Measurements from ENCODE around the gene SYTL1. TPM values are rescaled to one million over a fixed set of nuclear protein-coding genes. Genes with fewer than 3 reads are reported as not detected.

The SYTL1 gene
- 10 to 100 TPM; 39.6 to 45.5 TPM for total RNA-seq

GRCh38 chr1:27341525-27342252 lies at the start of gene SYTL1:
Gene SYTL1 (plus strand): TSS chr1:27342022. CDS start chr1:27345335, 3,313 bp downstream.
- Mint-ChIP-seq H3K9me3 (no peaks in the 10 kb centered on the region), H3K27me3 (no peaks in the 10 kb centered on the region), H3K4me3 (peak within 1 kb of the TSS; percentile 78), H3K4me1 (peaks cover 36% of the 10 kb centered on the region), H3K27ac (peak within 1 kb of the TSS; percentile 71), H3K36me3 (peaks cover 9% of the 10 kb centered on the region)
- DNase-seq, result peak; percentile 80

- Mint-ChIP-seq H3K36me3 (no peaks in the 10 kb centered on the region), H3K4me3 (no peak overlapping the region), H3K27me3 (no peaks in the 10 kb centered on the region), H3K4me1 (no peaks in the 10 kb centered on the region), H3K9me3 (no peaks in the 10 kb centered on the region), H3K27ac (no peak overlapping the region)
- DNase-seq, result no peak
Measured at GRCh38 chr1:27292106-27292505, 49.7 kb upstream of the SYTL1 start.

- H3K36me3 Mint-ChIP-seq, result no peaks in the 10 kb centered on the region
Measured at GRCh38 chr1:27293915-27294314, 47.9 kb upstream of the SYTL1 start.

GRCh38 chr1:27296773-27297291 lies 45.0 kb upstream of the SYTL1 start:
- DNase-seq, result peak; percentile 48
- Mint-ChIP-seq H3K4me3 (no peak overlapping the region), H3K27ac (no peak overlapping the region), H3K4me1 (no peaks in the 10 kb centered on the region), H3K9me3 (no peaks in the 10 kb centered on the region), H3K27me3 (no peaks in the 10 kb centered on the region), H3K36me3 (peaks cover 1% of the 10 kb centered on the region)

More at GRCh38 chr1:27293915-27294314, 47.9 kb upstream of the SYTL1 start:
- Mint-ChIP-seq H3K4me1 (no peaks in the 10 kb centered on the region), H3K27ac (no peak overlapping the region), H3K9me3 (no peaks in the 10 kb centered on the region), H3K4me3 (no peak overlapping the region), H3K27me3 (no peaks in the 10 kb centered on the region)
- DNase-seq, result no peak

GRCh38 chr1:27297903-27298302 lies 43.9 kb upstream of the SYTL1 start:
- Mint-ChIP-seq H3K9me3 (no peaks in the 10 kb centered on the region), H3K27me3 (no peaks in the 10 kb centered on the region), H3K4me1 (no peaks in the 10 kb centered on the region), H3K27ac (no peak overlapping the region), H3K4me3 (no peak overlapping the region), H3K36me3 (peaks cover 1% of the 10 kb centered on the region)
- DNase-seq, result no peak

GRCh38 chr1:27298632-27299384 lies 43.0 kb upstream of the SYTL1 start:
- Mint-ChIP-seq H3K4me1 (no peaks in the 10 kb centered on the region), H3K4me3 (no peak overlapping the region), H3K36me3 (peaks cover 1% of the 10 kb centered on the region), H3K27ac (no peak overlapping the region), H3K27me3 (no peaks in the 10 kb centered on the region), H3K9me3 (no peaks in the 10 kb centered on the region)
- DNase-seq, result no peak

GRCh38 chr1:27299385-27300271 lies 42.2 kb upstream of the SYTL1 start:
- peaks cover 1% of the 10 kb centered on the region for H3K36me3 Mint-ChIP-seq
- H3K4me1 Mint-ChIP-seq, result no peaks in the 10 kb centered on the region

GRCh38 chr1:27300341-27301051 lies 41.3 kb upstream of the SYTL1 start:
- no peaks in the 10 kb centered on the region for H3K4me1 Mint-ChIP-seq
- DNase-seq, result peak; percentile 76
- H3K27ac Mint-ChIP-seq, result no peak overlapping the region
- H3K27me3 Mint-ChIP-seq, result no peaks in the 10 kb centered on the region
- peaks cover 1% of the 10 kb centered on the region for H3K36me3 Mint-ChIP-seq
- no peaks in the 10 kb centered on the region for H3K9me3 Mint-ChIP-seq
- no peak overlapping the region for H3K4me3 Mint-ChIP-seq

More at GRCh38 chr1:27299385-27300271, 42.2 kb upstream of the SYTL1 start:
- DNase-seq, result no peak
- Mint-ChIP-seq H3K27me3 (no peaks in the 10 kb centered on the region), H3K9me3 (no peaks in the 10 kb centered on the region), H3K27ac (no peak overlapping the region), H3K4me3 (no peak overlapping the region)

- H3K4me1 Mint-ChIP-seq, result no peaks in the 10 kb centered on the region
- H3K9me3 Mint-ChIP-seq, result no peaks in the 10 kb centered on the region
- no peak for DNase-seq
- H3K36me3 Mint-ChIP-seq, result peaks cover 1% of the 10 kb centered on the region
- H3K27ac Mint-ChIP-seq, result no peak overlapping the region
- no peak overlapping the region for H3K4me3 Mint-ChIP-seq
- no peaks in the 10 kb centered on the region for H3K27me3 Mint-ChIP-seq
Measured at GRCh38 chr1:27301052-27301422, 40.8 kb upstream of the SYTL1 start.

- no peaks in the 10 kb centered on the region for H3K4me1 Mint-ChIP-seq
- H3K36me3 Mint-ChIP-seq, result peaks cover 1% of the 10 kb centered on the region
- DNase-seq, result no peak
- no peak overlapping the region for H3K4me3 Mint-ChIP-seq
- no peak overlapping the region for H3K27ac Mint-ChIP-seq
- H3K9me3 Mint-ChIP-seq, result no peaks in the 10 kb centered on the region
- no peaks in the 10 kb centered on the region for H3K27me3 Mint-ChIP-seq
Measured at GRCh38 chr1:27301582-27302199, 40.1 kb upstream of the SYTL1 start.

- H3K36me3 Mint-ChIP-seq, result peaks cover 1% of the 10 kb centered on the region
- H3K9me3 Mint-ChIP-seq, result no peaks in the 10 kb centered on the region
- no peak overlapping the region for H3K27ac Mint-ChIP-seq
- no peaks in the 10 kb centered on the region for H3K4me1 Mint-ChIP-seq
- DNase-seq, result no peak
- H3K27me3 Mint-ChIP-seq, result no peaks in the 10 kb centered on the region
- H3K4me3 Mint-ChIP-seq, result no peak overlapping the region
Measured at GRCh38 chr1:27302612-27303011, 39.2 kb upstream of the SYTL1 start.

GRCh38 chr1:27303509-27303908 lies 38.3 kb upstream of the SYTL1 start:
- Mint-ChIP-seq H3K36me3 (peaks cover 1% of the 10 kb centered on the region), H3K27ac (no peak overlapping the region), H3K4me1 (no peaks in the 10 kb centered on the region), H3K9me3 (no peaks in the 10 kb centered on the region), H3K27me3 (no peaks in the 10 kb centered on the region), H3K4me3 (no peak overlapping the region)
- no peak for DNase-seq

GRCh38 chr1:27306071-27306470 lies 35.8 kb upstream of the SYTL1 start:
- no peak overlapping the region for H3K27ac Mint-ChIP-seq
- H3K9me3 Mint-ChIP-seq, result no peaks in the 10 kb centered on the region
- no peak for DNase-seq
- no peaks in the 10 kb centered on the region for H3K4me1 Mint-ChIP-seq
- H3K36me3 Mint-ChIP-seq, result no peaks in the 10 kb centered on the region
- no peak overlapping the region for H3K4me3 Mint-ChIP-seq
- no peaks in the 10 kb centered on the region for H3K27me3 Mint-ChIP-seq

Measured in activated naive CD8-positive, alpha-beta T cell treated with anti-CD3 and anti-CD28 coated beads for 36 hours (primary cell).